Endodermal cell (in vitro differentiated cells): ENCODE data around the gene SELENOF. TPM values are rescaled to one million over a fixed set of nuclear protein-coding genes. Genes with fewer than 3 reads are reported as not detected.

Experiments used
- DNase-seq: peaks from one replicate; pipeline ENCODE4 v3.0.0-alpha.2; 2017
- H3K27ac ChIP-seq: 2 replicates; pipeline ENCODE4 v1.5.1; 2013; ENCODE audit warnings: mild to moderate bottlenecking, low read depth, low read length, moderate library complexity
- H3K27me3 ChIP-seq: 2 replicates; pipeline ENCODE4 v1.6.1; 2013; ENCODE audit warnings: mild to moderate bottlenecking, low read length, moderate library complexity; ENCODE audit not compliant: insufficient read depth, control insufficient read depth, poor library complexity, severe bottlenecking
- H3K36me3 ChIP-seq: 2 replicates; pipeline ENCODE4 v1.7.0; 2013; ENCODE audit warnings: mild to moderate bottlenecking, low read length, moderate library complexity; ENCODE audit not compliant: control insufficient read depth, insufficient read depth
- H3K4me1 ChIP-seq: one replicate; pipeline ENCODE4 v1.7.0; 2013; ENCODE audit warnings: low read length; ENCODE audit not compliant: control insufficient read depth, insufficient read depth
- H3K4me3 ChIP-seq: 2 replicates; pipeline ENCODE4 v1.5.1; 2013; ENCODE audit warnings: mild to moderate bottlenecking, low read length, moderate library complexity
- H3K9ac ChIP-seq: 2 replicates; pipeline ENCODE4 v1.6.1; 2013; ENCODE audit warnings: mild to moderate bottlenecking, low read length, moderate library complexity; ENCODE audit not compliant: poor library complexity, severe bottlenecking; ENCODE audit errors: extremely low read depth
- H3K9me3 ChIP-seq: 2 replicates; pipeline ENCODE4 v1.6.1; 2013; ENCODE audit warnings: mild to moderate bottlenecking, low read length, moderate library complexity; ENCODE audit not compliant: control insufficient read depth
- H3K27ac Mint-ChIP-seq: 2 replicates; pipeline ENCODE4 v1.8.0; 2020; ENCODE audit warnings: mixed read lengths
- H3K27me3 Mint-ChIP-seq: 2 replicates; pipeline ENCODE4 v1.8.0; 2021; ENCODE audit warnings: mild to moderate bottlenecking, mixed read lengths; ENCODE audit not compliant: insufficient read depth
- H3K36me3 Mint-ChIP-seq: 2 replicates; pipeline ENCODE4 v1.8.0; 2020; ENCODE audit warnings: low read depth, mixed read lengths
- H3K4me1 Mint-ChIP-seq: 2 replicates; pipeline ENCODE4 v1.8.0; 2020; ENCODE audit warnings: mixed read lengths
- H3K4me3 Mint-ChIP-seq: 2 replicates; pipeline ENCODE4 v1.8.0; 2020; ENCODE audit warnings: mild to moderate bottlenecking, moderate library complexity, mixed read lengths
- H3K9me3 Mint-ChIP-seq: 2 replicates; pipeline ENCODE4 v1.8.0; 2020; ENCODE audit warnings: mild to moderate bottlenecking, mixed read lengths
- CTCF ChIP-seq: fragments of 200-600 bp; sonication (generic); conservative IDR thresholded peaks from 2 replicates; pipeline ENCODE4 v1.5.0; 2021; ENCODE audit warnings: antibody characterized with exemption, mild to moderate bottlenecking
- WGBS, 2 experiments: methylation state at CpG; one replicate each; pipeline versions ENCODE4 v1.1.5 to v1.1.7; 2013; ENCODE audit warnings: missing lambda C conversion rate in 2 of 2, mixed read lengths in 1 of 2; ENCODE audit not compliant: insufficient coverage in 1 of 2, insufficient read length in 1 of 2; 5-methylcytosine and 5-hydroxymethylcytosine counted together
- total RNA-seq, 2 donors: library from RNA; stranded (reverse); fragmentation: NEBNext Ultra II Directional in 1 of 2; extraction: Animal tissue kit (Norgen Biotek cat#: 25700) in 1 of 2; gene quantifications; 2 replicates in 1 of 2; 3 replicates in 1 of 2; pipeline ENCODE4 v1.2.1, GENCODE V29; 2021

Gene SELENOF
- total RNA-seq, 2 donors from 2014 or later: 140 to 166 TPM

GRCh38 chr1:86858524-86859261, 55.2 kb downstream of the SELENOF start:
- H3K9me3 Mint-ChIP-seq: no peaks in the 10 kb centered on the region
- no peak overlapping the region for H3K4me3 Mint-ChIP-seq
- Histone ChIP-seq H3K9me3 (no peaks in the 10 kb centered on the region), H3K27me3 (no peaks in the 10 kb centered on the region), H3K4me3 (no peak overlapping the region), H3K4me1 (no peaks in the 10 kb centered on the region), H3K36me3 (peaks cover 5% of the 10 kb centered on the region), H3K9ac (no peak overlapping the region), H3K27ac (no peak overlapping the region)
- no peaks in the 10 kb centered on the region for H3K27me3 Mint-ChIP-seq
- peaks cover 16% of the 10 kb centered on the region for H3K36me3 Mint-ChIP-seq
- 98 to 100% methylated on average over 2 to 3 of the region's 3 CpGs for WGBS, 2 experiments
- no peak for TF ChIP-seq CTCF
- H3K4me1 Mint-ChIP-seq: peaks cover 2% of the 10 kb centered on the region
- H3K27ac Mint-ChIP-seq: no peak overlapping the region
- no peak for DNase-seq

- WGBS, 2 experiments: 96 to 98% methylated on average over 5 to 6 of the region's 6 CpGs
- Histone ChIP-seq H3K27ac (no peak overlapping the region), H3K4me1 (no peaks in the 10 kb centered on the region), H3K36me3 (no peaks in the 10 kb centered on the region), H3K27me3 (no peaks in the 10 kb centered on the region), H3K4me3 (no peak overlapping the region), H3K9ac (no peak overlapping the region), H3K9me3 (no peaks in the 10 kb centered on the region)
- Mint-ChIP-seq H3K4me1 (peaks cover 2% of the 10 kb centered on the region), H3K4me3 (no peak overlapping the region), H3K36me3 (peaks cover 6% of the 10 kb centered on the region), H3K27ac (no peak overlapping the region), H3K9me3 (no peaks in the 10 kb centered on the region), H3K27me3 (no peaks in the 10 kb centered on the region)
- TF ChIP-seq CTCF: no peak
- DNase-seq: no peak
Observed at GRCh38 chr1:86856196-86856595, 57.7 kb downstream of the SELENOF start.

GRCh38 chr1:86854352-86854751, 59.6 kb downstream of the SELENOF start:
- H3K4me3 Mint-ChIP-seq: no peak overlapping the region
- H3K9me3 ChIP-seq: no peaks in the 10 kb centered on the region
- no peak for TF ChIP-seq CTCF
- no peaks in the 10 kb centered on the region for H3K27me3 ChIP-seq
- no peak for DNase-seq
- H3K9ac ChIP-seq: no peak overlapping the region
- no peaks in the 10 kb centered on the region for H3K9me3 Mint-ChIP-seq
- no peaks in the 10 kb centered on the region for H3K36me3 ChIP-seq
- no peaks in the 10 kb centered on the region for H3K27me3 Mint-ChIP-seq
- H3K27ac Mint-ChIP-seq: no peak overlapping the region
- no peaks in the 10 kb centered on the region for H3K4me1 ChIP-seq
- no peak overlapping the region for H3K27ac ChIP-seq
- no peaks in the 10 kb centered on the region for H3K4me1 Mint-ChIP-seq
- H3K36me3 Mint-ChIP-seq: peaks cover 2% of the 10 kb centered on the region
- no peak overlapping the region for H3K4me3 ChIP-seq
- 90 to 96% methylated on average over 3 of the region's 3 CpGs for WGBS, 2 experiments
